ENCODE results near the gene FRMD4A.

- no peak for TF ChIP-seq CTCF (IDR thresholded peaks at IDR 0.05)
- TF ChIP-seq POLR2A (IDR thresholded peaks at IDR 0.05), result no peak
These were observed 368.9 kb downstream of the FRMD4A start for GRCh38 chr10:13961853-13962252.

All from uterus (tissue), 2 donors.